ENCODE results near the gene FAF1. TPM values are rescaled to one million over a fixed set of nuclear protein-coding genes. Genes with fewer than 3 reads are reported as not detected.
"Not testable (repeated sequence)": the region's sequence is repeated elsewhere in the genome, so short reads cannot be mapped to it uniquely, and the experiment has no call there.

FAF1 gene
- total and polyA plus RNA-seq, 4 donors: 8.6 to 45.0 (median 18.2) TPM

DNA sequence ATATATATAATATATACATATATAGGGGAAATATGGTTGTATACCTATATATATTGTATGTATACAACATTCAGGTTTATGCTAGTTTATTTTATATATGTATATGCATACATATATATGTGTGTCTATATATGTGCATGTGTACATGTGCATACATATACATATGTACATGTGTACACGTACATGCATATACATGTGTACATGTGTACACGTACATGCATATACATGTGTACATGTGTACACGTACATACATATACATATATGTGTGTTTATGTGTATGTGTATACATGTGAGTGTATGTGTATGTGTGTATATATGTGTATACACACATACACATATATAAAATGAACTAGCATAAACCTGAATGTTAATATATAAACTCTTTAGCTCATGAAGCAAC lies 220.9 kb downstream of the FAF1 start:
- 96% methylated on average over 3 of the region's 3 CpGs for WGBS
- no peak for TF ChIP-seq HNF4A (conservative IDR thresholded peaks at IDR 0.05)
- TF ChIP-seq EGR1 (IDR thresholded peaks at IDR 0.05; ENCODE audit: low read depth in 2 of 2): no peak
- no peak for TF ChIP-seq HNF4G (IDR thresholded peaks at IDR 0.05)
- no peak for TF ChIP-seq YY1 (IDR thresholded peaks at IDR 0.05)
- TF ChIP-seq, protein P1, sequence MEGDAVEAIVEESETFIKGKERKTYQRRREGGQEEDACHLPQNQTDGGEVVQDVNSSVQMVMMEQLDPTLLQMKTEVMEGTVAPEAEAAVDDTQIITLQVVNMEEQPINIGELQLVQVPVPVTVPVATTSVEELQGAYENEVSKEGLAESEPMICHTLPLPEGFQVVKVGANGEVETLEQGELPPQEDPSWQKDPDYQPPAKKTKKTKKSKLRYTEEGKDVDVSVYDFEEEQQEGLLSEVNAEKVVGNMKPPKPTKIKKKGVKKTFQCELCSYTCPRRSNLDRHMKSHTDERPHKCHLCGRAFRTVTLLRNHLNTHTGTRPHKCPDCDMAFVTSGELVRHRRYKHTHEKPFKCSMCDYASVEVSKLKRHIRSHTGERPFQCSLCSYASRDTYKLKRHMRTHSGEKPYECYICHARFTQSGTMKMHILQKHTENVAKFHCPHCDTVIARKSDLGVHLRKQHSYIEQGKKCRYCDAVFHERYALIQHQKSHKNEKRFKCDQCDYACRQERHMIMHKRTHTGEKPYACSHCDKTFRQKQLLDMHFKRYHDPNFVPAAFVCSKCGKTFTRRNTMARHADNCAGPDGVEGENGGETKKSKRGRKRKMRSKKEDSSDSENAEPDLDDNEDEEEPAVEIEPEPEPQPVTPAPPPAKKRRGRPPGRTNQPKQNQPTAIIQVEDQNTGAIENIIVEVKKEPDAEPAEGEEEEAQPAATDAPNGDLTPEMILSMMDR (IDR thresholded peaks at IDR 0.05; ENCODE audit: low read depth, low read length, missing input control): no peak
- TF ChIP-seq GABPA (IDR thresholded peaks at IDR 0.05 in 1 of 2, conservative IDR thresholded peaks at IDR 0.05 in 1 of 2): no peak
- TF ChIP-seq, protein P2, sequence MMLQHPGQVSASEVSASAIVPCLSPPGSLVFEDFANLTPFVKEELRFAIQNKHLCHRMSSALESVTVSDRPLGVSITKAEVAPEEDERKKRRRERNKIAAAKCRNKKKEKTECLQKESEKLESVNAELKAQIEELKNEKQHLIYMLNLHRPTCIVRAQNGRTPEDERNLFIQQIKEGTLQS (IDR thresholded peaks at IDR 0.05): no peak
- Histone ChIP-seq H3K9me3 (ENCODE audit: control insufficient read depth in 4 of 4, low read length in 3 of 4) (no peaks in the 10 kb centered on the region), H3K4me1 (ENCODE audit: control insufficient read depth in 4 of 4, insufficient read depth in 4 of 4, low read length in 3 of 4) (no peaks in the 10 kb centered on the region), H3K36me3 (ENCODE audit: control insufficient read depth in 4 of 4, insufficient read depth in 3 of 4, low read depth in 1 of 4, low read length in 3 of 4) (peaks cover 0 to 8% (median 2%) of the 10 kb centered on the region in 4 donors), H3K27ac (ENCODE audit: low read depth in 1 of 2, low read length in 2 of 2) (no peak overlapping the region), H3K4me3 (ENCODE audit: low read depth in 1 of 3, low read length in 3 of 3) (no peak overlapping the region), H3K9ac (ENCODE audit: low read depth in 1 of 2, low read length in 2 of 2) (no peak overlapping the region), H3K27me3 (ENCODE audit: control insufficient read depth in 4 of 4, insufficient read depth in 4 of 4, low read length in 3 of 4) (no peaks in the 10 kb centered on the region)
- DNase-seq (ENCODE audit: low spot score): no peak

DNA sequence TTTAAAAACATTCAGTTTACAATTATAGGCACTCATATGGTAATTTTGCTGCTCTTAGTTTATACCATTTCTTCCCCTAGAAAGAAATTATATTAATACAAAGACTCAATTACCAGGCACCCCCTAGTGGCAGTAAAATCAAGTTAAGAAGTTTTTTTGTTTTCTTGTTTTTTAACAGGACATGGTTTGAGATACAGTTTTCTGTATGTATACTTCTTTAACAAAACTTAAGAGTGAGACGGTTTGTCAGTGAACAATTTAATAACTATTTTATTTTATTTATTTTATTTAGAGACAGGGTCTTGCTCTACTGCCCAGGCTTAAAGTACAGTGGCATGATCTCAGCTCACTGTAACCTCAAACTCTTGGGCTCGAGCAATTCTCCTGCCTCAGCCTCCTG lies 224.6 kb downstream of the FAF1 start:
- no peaks in the 10 kb centered on the region for H3K27me3 ChIP-seq (ENCODE audit: control insufficient read depth in 4 of 4, insufficient read depth in 4 of 4, low read length in 3 of 4)
- 90% methylated on average over 2 of the region's 2 CpGs for WGBS
- no peak overlapping the region for H3K4me3 ChIP-seq (ENCODE audit: low read depth in 1 of 3, low read length in 3 of 3)
- H3K4me1 ChIP-seq (ENCODE audit: control insufficient read depth in 4 of 4, insufficient read depth in 4 of 4, low read length in 3 of 4): no peaks in the 10 kb centered on the region
- H3K9me3 ChIP-seq (ENCODE audit: control insufficient read depth in 4 of 4, low read length in 3 of 4): no peaks in the 10 kb centered on the region
- no peak for DNase-seq (ENCODE audit: low spot score)
- TF ChIP-seq RAD21 (IDR thresholded peaks at IDR 0.05): peak; percentile 46 to 53
- no peak for TF ChIP-seq GABPA (IDR thresholded peaks at IDR 0.05 in 1 of 2, conservative IDR thresholded peaks at IDR 0.05 in 1 of 2)
- H3K9ac ChIP-seq (ENCODE audit: low read depth in 1 of 2, low read length in 2 of 2): no peak overlapping the region
- no peak overlapping the region for H3K27ac ChIP-seq (ENCODE audit: low read depth in 1 of 2, low read length in 2 of 2)
- peaks cover 0 to 8% (median 0%) of the 10 kb centered on the region in 4 donors for H3K36me3 ChIP-seq (ENCODE audit: control insufficient read depth in 4 of 4, insufficient read depth in 3 of 4, low read depth in 1 of 4, low read length in 3 of 4)

DNA sequence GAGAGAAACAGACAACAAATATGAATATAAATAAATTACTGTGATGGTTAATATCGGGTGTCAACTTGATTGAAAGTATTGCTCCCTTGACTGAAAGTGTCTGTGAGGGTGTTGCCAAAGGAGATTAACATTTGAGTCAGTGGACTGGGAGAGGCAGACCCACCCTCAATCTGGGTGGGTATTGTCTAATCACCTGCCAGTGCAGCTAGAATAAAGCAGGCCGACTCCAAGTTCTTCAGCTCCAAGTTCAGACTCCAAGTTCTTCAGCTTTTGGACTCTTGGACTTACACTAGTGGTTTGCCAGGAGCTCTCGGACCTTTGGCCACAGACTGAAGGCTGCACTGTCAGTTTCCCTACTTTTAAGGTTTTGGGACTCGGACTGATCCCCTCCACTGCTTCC lies 232.5 kb downstream of the FAF1 start:
- H3K36me3 ChIP-seq (ENCODE audit: control insufficient read depth in 4 of 4, insufficient read depth in 3 of 4, low read depth in 1 of 4, low read length in 3 of 4); H3K4me3 ChIP-seq (ENCODE audit: low read depth in 1 of 3, low read length in 3 of 3); H3K4me1 ChIP-seq (ENCODE audit: control insufficient read depth in 4 of 4, insufficient read depth in 4 of 4, low read length in 3 of 4); DNase-seq (ENCODE audit: low spot score); H3K9me3 ChIP-seq (ENCODE audit: control insufficient read depth in 4 of 4, low read length in 3 of 4); H3K27me3 ChIP-seq (ENCODE audit: control insufficient read depth in 4 of 4, insufficient read depth in 4 of 4, low read length in 3 of 4); H3K9ac ChIP-seq (ENCODE audit: low read depth in 1 of 2, low read length in 2 of 2); H3K27ac ChIP-seq (ENCODE audit: low read depth in 1 of 2, low read length in 2 of 2): not testable (repeated sequence)
- WGBS: 83% methylated on average over 4 of the region's 4 CpGs

GRCh38 chr1:50724626-50725286 lies 235.3 kb downstream of the FAF1 start:
- no peak overlapping the region for H3K9ac ChIP-seq (ENCODE audit: low read depth in 1 of 2, low read length in 2 of 2)
- no peak for DNase-seq (ENCODE audit: low spot score)
- H3K4me3 ChIP-seq (ENCODE audit: low read depth in 1 of 3, low read length in 3 of 3): no peak overlapping the region
- no peaks in the 10 kb centered on the region for H3K9me3 ChIP-seq (ENCODE audit: control insufficient read depth in 4 of 4, low read length in 3 of 4)
- WGBS: 79% methylated on average over 4 of the region's 4 CpGs
- no peaks in the 10 kb centered on the region for H3K27me3 ChIP-seq (ENCODE audit: control insufficient read depth in 4 of 4, insufficient read depth in 4 of 4, low read length in 3 of 4)
- no peak overlapping the region for H3K27ac ChIP-seq (ENCODE audit: low read depth in 1 of 2, low read length in 2 of 2)
- H3K4me1 ChIP-seq (ENCODE audit: control insufficient read depth in 4 of 4, insufficient read depth in 4 of 4, low read length in 3 of 4): no peaks in the 10 kb centered on the region
- H3K36me3 ChIP-seq (ENCODE audit: control insufficient read depth in 4 of 4, insufficient read depth in 3 of 4, low read depth in 1 of 4, low read length in 3 of 4): peaks cover 0 to 3% (median 0%) of the 10 kb centered on the region in 4 donors
- TF ChIP-seq RXRA (IDR thresholded peaks at IDR 0.05) (no peak), REST (IDR thresholded peaks at IDR 0.05) (no peak), JUND (IDR thresholded peaks at IDR 0.05) (no peak), FOXA2 (IDR thresholded peaks at IDR 0.05) (no peak), YY1 (IDR thresholded peaks at IDR 0.05) (no peak), FOXA1 (IDR thresholded peaks at IDR 0.05) (no peak), TAF1 (conservative IDR thresholded peaks at IDR 0.05) (no peak), HNF4A (conservative IDR thresholded peaks at IDR 0.05) (no peak), RAD21 (IDR thresholded peaks at IDR 0.05) (no peak)
- TF ChIP-seq, protein P2 (IDR thresholded peaks at IDR 0.05): no peak
- TF ChIP-seq, protein P3, sequence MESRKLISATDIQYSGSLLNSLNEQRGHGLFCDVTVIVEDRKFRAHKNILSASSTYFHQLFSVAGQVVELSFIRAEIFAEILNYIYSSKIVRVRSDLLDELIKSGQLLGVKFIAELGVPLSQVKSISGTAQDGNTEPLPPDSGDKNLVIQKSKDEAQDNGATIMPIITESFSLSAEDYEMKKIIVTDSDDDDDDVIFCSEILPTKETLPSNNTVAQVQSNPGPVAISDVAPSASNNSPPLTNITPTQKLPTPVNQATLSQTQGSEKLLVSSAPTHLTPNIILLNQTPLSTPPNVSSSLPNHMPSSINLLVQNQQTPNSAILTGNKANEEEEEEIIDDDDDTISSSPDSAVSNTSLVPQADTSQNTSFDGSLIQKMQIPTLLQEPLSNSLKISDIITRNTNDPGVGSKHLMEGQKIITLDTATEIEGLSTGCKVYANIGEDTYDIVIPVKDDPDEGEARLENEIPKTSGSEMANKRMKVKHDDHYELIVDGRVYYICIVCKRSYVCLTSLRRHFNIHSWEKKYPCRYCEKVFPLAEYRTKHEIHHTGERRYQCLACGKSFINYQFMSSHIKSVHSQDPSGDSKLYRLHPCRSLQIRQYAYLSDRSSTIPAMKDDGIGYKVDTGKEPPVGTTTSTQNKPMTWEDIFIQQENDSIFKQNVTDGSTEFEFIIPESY (IDR thresholded peaks at IDR 0.05): no peak

All from liver (tissue), 9 donors.